ENCODE data around the gene SUPT3H.

The SUPT3H gene

DNA sequence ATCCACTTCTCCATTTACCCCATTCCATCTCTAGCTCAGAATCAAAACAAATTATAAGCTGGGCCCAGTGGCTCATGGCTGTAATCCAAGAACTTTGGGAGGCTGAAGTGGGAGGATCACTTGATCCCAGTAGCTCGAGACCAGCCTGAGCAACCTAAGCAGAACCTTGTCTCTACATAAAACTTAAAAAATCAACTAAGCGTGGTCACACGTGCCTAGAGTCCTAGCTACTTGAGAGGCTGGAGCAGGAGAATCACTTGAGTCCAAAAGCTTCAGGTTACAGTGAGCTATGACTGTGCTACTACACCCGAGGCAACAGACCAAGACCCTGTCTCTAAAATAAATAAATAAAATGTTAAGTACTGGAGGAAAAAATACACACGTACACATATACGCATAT is 124.3 kb downstream of the SUPT3H start:
- H3K4me3 ChIP-seq (replicated peaks; ENCODE audit: low read depth, low read length), result no peak overlapping the region
- TF ChIP-seq, protein P1, sequence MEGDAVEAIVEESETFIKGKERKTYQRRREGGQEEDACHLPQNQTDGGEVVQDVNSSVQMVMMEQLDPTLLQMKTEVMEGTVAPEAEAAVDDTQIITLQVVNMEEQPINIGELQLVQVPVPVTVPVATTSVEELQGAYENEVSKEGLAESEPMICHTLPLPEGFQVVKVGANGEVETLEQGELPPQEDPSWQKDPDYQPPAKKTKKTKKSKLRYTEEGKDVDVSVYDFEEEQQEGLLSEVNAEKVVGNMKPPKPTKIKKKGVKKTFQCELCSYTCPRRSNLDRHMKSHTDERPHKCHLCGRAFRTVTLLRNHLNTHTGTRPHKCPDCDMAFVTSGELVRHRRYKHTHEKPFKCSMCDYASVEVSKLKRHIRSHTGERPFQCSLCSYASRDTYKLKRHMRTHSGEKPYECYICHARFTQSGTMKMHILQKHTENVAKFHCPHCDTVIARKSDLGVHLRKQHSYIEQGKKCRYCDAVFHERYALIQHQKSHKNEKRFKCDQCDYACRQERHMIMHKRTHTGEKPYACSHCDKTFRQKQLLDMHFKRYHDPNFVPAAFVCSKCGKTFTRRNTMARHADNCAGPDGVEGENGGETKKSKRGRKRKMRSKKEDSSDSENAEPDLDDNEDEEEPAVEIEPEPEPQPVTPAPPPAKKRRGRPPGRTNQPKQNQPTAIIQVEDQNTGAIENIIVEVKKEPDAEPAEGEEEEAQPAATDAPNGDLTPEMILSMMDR (IDR thresholded peaks at IDR 0.05; ENCODE audit: low read depth, low read length, missing control alignments), result no peak
- DNase-seq (ENCODE audit: extremely low read depth, low read depth), result no peak

DNA sequence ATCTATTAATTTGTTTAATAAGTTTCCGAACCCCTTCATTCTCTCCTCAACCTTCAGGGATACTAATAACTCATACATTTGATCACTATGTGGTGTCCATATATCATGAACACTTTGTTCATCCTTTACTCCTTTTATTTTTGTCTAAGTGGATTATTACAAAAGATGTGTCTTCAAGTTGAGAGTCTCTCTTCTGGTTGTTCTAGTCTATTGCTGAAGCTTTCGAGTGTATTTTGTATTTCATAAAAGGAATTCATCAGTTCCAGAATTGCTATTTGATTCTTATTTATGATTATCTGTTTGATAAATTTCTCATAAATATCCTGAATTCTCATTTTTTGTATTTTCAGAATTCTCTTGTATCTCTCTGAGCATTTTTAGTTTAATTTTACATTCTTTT is 146.1 kb downstream of the SUPT3H start:
- TF ChIP-seq, protein P1 (IDR thresholded peaks at IDR 0.05; ENCODE audit: low read depth, low read length, missing control alignments), result no peak
- no peak overlapping the region for H3K4me3 ChIP-seq (replicated peaks; ENCODE audit: low read depth, low read length)
- DNase-seq (ENCODE audit: extremely low read depth, low read depth), result no peak

DNA sequence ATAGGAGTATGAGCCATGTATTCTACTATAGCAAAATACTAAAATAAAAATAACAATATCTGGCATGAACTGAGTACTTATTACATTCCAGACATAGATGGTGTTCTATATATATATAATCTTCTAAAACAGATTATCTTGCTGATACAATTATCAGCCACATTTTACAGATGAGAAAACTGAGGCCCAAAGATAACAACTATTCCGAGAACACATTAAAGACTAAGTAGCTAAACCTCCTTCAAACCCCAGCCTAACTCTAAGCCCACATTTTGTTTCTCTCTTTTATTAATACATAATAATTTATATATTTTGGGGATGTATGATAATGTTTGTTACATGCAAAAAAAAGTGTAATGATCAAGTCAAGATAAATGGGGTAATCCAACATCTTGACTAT is 148.3 kb downstream of the SUPT3H start:
- DNase-seq (ENCODE audit: extremely low read depth, low read depth), result no peak
- no peak overlapping the region for H3K4me3 ChIP-seq (replicated peaks; ENCODE audit: low read depth, low read length)
- TF ChIP-seq, protein P1 (IDR thresholded peaks at IDR 0.05; ENCODE audit: low read depth, low read length, missing control alignments), result no peak

DNA sequence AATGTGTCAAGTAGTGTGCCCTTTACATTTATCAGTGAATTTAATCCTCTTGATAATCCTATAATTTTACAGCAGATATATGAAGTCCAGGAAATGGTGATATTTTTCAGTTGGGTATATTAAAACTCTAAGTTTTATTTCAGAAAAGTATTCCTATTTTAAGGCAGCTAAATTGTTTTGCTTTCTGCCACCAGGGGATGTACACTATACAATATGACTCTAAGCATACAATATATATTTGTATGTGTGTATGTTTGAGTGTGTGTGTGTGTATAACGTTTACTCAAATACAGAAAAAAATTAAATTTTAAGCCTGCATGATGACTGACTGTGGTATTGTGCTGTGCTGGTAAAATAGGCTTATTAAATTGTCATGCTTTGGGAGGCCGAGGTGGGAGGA is 151.7 kb downstream of the SUPT3H start:
- TF ChIP-seq, protein P1 (IDR thresholded peaks at IDR 0.05; ENCODE audit: low read depth, low read length, missing control alignments), result peak; percentile 11
- DNase-seq (ENCODE audit: extremely low read depth, low read depth), result no peak
- no peak overlapping the region for H3K4me3 ChIP-seq (replicated peaks; ENCODE audit: low read depth, low read length)

DNA sequence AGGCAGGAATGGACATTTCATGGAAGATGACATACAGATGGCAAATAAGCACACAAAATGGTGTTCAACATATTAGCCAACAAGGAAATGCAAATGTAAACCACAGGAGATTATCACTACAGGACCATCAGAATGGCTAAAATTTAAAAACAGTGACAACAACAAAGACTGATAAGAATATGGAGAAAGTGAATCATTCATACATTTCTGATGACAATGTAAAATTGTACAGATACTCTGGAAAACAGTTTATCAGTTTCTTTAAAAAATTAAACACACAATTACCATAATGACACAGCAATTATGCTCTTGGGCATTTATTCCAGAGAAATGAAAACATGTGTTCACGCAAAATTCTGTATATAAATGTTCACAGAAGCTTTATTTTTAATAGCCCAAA is 155.4 kb downstream of the SUPT3H start:
- no peak for DNase-seq (ENCODE audit: extremely low read depth, low read depth)
- TF ChIP-seq, protein P1 (IDR thresholded peaks at IDR 0.05; ENCODE audit: low read depth, low read length, missing control alignments), result no peak

DNA sequence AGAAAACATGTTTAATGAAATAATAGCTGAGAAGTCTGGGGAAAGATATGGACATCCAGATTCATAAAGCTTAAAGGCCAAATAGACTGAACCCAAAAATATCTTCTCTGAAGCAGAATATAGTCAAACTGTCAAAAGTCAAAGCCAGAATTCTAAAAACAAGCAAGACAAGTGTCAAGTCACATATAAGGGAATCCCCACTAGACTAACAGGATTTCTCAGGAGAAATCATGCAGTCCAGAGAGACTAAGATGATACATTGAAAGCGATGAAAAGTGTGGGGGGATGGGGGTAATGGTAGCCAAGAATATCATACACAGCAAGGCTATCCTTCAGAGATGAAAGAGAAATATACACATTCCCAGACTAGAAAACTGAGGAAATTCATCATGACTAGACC is 162.0 kb downstream of the SUPT3H start:
- DNase-seq (ENCODE audit: extremely low read depth, low read depth), result no peak
- TF ChIP-seq, protein P1 (IDR thresholded peaks at IDR 0.05; ENCODE audit: low read depth, low read length, missing control alignments), result no peak
- H3K4me3 ChIP-seq (replicated peaks; ENCODE audit: low read depth, low read length), result no peak overlapping the region

More for the DNA sequence above, 155.4 kb downstream of the SUPT3H start:
- H3K4me3 ChIP-seq (replicated peaks; ENCODE audit: low read depth, low read length), result no peak overlapping the region

DNA sequence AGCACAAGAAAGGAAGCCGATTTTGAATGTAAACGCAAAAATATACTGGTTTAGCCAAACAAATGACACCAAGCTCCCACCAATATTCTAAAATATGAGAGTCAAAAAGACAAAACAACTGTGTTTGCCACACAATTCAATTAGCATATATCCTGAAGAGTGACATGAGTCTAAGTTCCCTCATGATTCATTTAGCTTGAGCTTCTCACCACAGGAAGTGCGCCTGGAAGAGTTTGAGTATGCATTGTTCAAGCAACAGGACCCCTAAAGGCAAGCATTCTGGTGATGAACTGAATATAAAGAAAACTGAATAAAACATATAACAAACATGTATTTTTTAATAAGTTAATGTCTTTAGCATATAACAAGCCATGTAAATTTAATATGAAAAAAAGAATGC is 164.8 kb downstream of the SUPT3H start:
- DNase-seq (ENCODE audit: extremely low read depth, low read depth), result no peak
- no peak overlapping the region for H3K4me3 ChIP-seq (replicated peaks; ENCODE audit: low read depth, low read length)
- TF ChIP-seq, protein P1 (IDR thresholded peaks at IDR 0.05; ENCODE audit: low read depth, low read length, missing control alignments), result no peak
